ENCODE measurements around the gene FAM227B.
"Not testable (repeated sequence)": the region's sequence is repeated elsewhere in the genome, so short reads cannot be mapped to it uniquely, and the experiment has no call there.

FAM227B gene

GRCh38 chr15:49495993-49496753, 124.4 kb downstream of the FAM227B start:
- no peak for TF ChIP-seq CTCF (IDR thresholded peaks at IDR 0.05; ENCODE audit: borderline replicate concordance, insufficient read depth, low read depth, low read length)
- H3K4me3 ChIP-seq (ENCODE audit: low read depth, low read length): no peak overlapping the region

DNA sequence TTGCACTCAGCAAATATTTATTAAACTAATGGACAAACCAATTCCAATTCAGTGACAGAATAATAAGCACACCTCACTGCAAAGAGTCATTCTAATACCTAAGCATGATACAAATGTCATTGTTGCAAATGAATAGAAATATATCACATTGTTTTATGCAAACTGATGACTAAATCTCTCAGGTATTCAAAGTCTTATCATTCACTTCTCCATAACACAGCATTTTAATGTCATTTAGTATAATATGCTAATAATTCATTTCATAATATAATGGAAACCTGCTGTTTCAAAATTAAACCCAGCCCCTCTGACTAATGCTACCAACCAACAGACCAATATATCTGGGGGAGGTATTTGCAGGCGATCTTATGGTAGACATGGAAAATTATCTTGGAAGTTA, 125.8 kb downstream of the FAM227B start:
- H3K4me3 ChIP-seq (ENCODE audit: low read depth, low read length): no peak overlapping the region
- TF ChIP-seq CTCF (IDR thresholded peaks at IDR 0.05; ENCODE audit: borderline replicate concordance, insufficient read depth, low read depth, low read length): no peak

DNA sequence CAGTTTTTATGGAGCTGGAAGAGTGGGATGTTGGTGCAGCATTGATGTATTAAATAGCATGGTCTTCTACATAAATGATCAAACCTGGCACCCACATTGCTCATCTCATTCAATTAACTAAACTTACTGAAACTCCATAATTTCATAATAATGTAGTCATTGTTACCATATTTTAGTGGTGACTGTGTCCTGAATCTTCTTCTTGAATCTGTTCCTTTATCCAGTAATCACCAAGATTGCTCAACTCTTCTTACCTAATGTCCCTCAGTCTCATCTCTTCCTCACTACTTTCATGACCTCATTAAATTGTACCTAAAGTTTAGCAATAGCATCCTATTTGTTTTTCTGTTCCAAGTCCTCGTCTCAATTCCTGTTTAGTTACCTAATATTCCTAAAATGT, 127.8 kb downstream of the FAM227B start:
- no peak for TF ChIP-seq CTCF (IDR thresholded peaks at IDR 0.05; ENCODE audit: borderline replicate concordance, insufficient read depth, low read depth, low read length)
- no peak overlapping the region for H3K4me3 ChIP-seq (ENCODE audit: low read depth, low read length)

- H3K4me3 ChIP-seq (ENCODE audit: low read depth, low read length): no peak overlapping the region
- no peak for TF ChIP-seq CTCF (IDR thresholded peaks at IDR 0.05; ENCODE audit: borderline replicate concordance, insufficient read depth, low read depth, low read length)
These were observed 128.5 kb downstream of the FAM227B start for GRCh38 chr15:49492151-49492550.

- H3K4me3 ChIP-seq (ENCODE audit: low read depth, low read length): no peak overlapping the region
- TF ChIP-seq CTCF (IDR thresholded peaks at IDR 0.05; ENCODE audit: borderline replicate concordance, insufficient read depth, low read depth, low read length): no peak
These were observed 129.7 kb downstream of the FAM227B start for GRCh38 chr15:49490966-49491365.

- H3K4me3 ChIP-seq (ENCODE audit: low read depth, low read length): not testable (repeated sequence)
These were observed 135.2 kb downstream of the FAM227B start for GRCh38 chr15:49485401-49485800.

DNA sequence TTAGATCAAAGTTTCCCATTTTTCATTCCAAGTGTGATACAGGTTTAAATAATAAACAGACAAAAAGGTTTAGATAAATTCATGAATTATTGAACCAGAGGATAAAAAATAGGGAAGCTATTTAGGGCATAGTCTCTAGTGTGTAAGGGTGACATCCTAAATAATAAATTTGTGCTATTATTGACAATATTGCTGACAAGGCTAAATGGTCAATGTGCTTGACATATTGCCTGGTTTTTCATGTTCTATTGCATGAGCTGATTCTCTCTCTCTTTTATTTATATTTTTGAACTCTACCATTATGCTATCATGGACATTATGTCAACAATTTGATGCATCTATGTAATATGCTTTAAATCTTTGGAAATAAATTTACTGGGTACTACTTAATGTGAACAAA, 141.6 kb downstream of the FAM227B start:
- H3K4me3 ChIP-seq (ENCODE audit: low read depth, low read length): not testable (repeated sequence)

GRCh38 chr15:49478021-49478420, 142.6 kb downstream of the FAM227B start:
- H3K4me3 ChIP-seq (ENCODE audit: low read depth, low read length): not testable (repeated sequence)

DNA sequence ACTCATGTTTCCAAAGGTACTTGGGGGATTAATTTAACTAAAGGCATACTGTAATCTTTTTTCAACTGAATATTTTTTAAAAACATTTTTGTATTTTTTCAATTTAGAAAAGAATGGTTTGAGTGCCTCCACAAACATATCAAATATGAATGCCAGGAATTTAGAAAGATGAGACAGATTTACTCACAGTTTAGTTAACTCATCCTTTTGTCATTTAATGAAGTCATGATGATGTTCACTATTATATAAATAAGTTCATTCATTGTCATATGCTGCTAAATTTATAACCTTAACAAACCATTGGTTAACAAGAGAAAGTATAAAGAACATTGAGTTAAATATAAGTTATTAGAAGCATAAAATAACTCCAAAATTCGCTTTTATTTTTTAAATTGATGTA, 147.6 kb downstream of the FAM227B start:
- TF ChIP-seq CTCF (IDR thresholded peaks at IDR 0.05; ENCODE audit: borderline replicate concordance, insufficient read depth, low read depth, low read length): no peak
- no peak overlapping the region for H3K4me3 ChIP-seq (ENCODE audit: low read depth, low read length)
